Measurements from ENCODE around the gene CYP2J2. TPM values are rescaled to one million over a fixed set of nuclear protein-coding genes. Genes with fewer than 3 reads are reported as not detected.

Gene CYP2J2
- total and polyA plus RNA-seq, 2 donors (not counting 3 experiments of a cell fraction or from before 2014, with no cell fraction given) = 0.06 to 0.27 TPM

GRCh38 chr1:59908084-59908483 is 18.5 kb downstream of the CYP2J2 start:
- TF ChIP-seq CTCF (IDR thresholded peaks at IDR 0.05; ENCODE audit: extremely low read depth in 1 of 2, insufficient read depth in 1 of 2, low read depth in 1 of 2, low read length in 2 of 2) = no peak
- no peak for TF ChIP-seq MAX (IDR thresholded peaks at IDR 0.05; ENCODE audit: insufficient read depth, insufficient read length)
- no peak for TF ChIP-seq GATA2 (IDR thresholded peaks at IDR 0.05; ENCODE audit: insufficient read depth, insufficient read length, low read depth, low read length)
- TF ChIP-seq POLR2A (IDR thresholded peaks at IDR 0.05; ENCODE audit: low read depth, low read length) = no peak
- no peak for TF ChIP-seq JUN (IDR thresholded peaks at IDR 0.05; ENCODE audit: borderline replicate concordance, insufficient read depth, insufficient read length, low read depth)
- no peak for TF ChIP-seq POLR2AphosphoS5 (IDR thresholded peaks at IDR 0.05; ENCODE audit: insufficient read depth, low read depth, low read length)
- TF ChIP-seq FOS (IDR thresholded peaks at IDR 0.05; ENCODE audit: borderline replicate concordance, insufficient read depth, low read length) = no peak
- no peak for TF ChIP-seq MYC (IDR thresholded peaks at IDR 0.05; ENCODE audit: low read depth, low read length)
- no peak for TF ChIP-seq EZH2 (IDR thresholded peaks at IDR 0.05; ENCODE audit: borderline replicate concordance, low read depth, low read length, severe bottlenecking)
- Histone ChIP-seq H3K27me3 (ENCODE audit: control insufficient read depth in 2 of 2, insufficient read depth in 2 of 2, low read length in 2 of 2) (peaks cover 0 to 4% of the 10 kb centered on the region in 2 experiments), H4K20me1 (replicated peaks; ENCODE audit: control insufficient read depth, extremely low read depth, insufficient read depth, low read length) (no peaks in the 10 kb centered on the region), H3K9ac (replicated peaks; ENCODE audit: extremely low read depth, insufficient read depth, low read length) (no peak overlapping the region), H3K27ac (ENCODE audit: insufficient read depth, low read depth, low read length) (no peak overlapping the region), H3K9me3 (replicated peaks; ENCODE audit: control insufficient read depth, insufficient read depth, low read length) (no peaks in the 10 kb centered on the region), H3K36me3 (ENCODE audit: control insufficient read depth in 2 of 2, extremely low read depth in 1 of 2, insufficient read depth in 2 of 2, low read length in 2 of 2) (no peaks in the 10 kb centered on the region), H3K4me3 (replicated peaks in 1 of 3; ENCODE audit: insufficient read depth in 1 of 3, low read depth in 1 of 3, low read length in 3 of 3) (no peak overlapping the region), H3K9me1 (replicated peaks; ENCODE audit: control insufficient read depth, extremely low read depth, insufficient read depth, low read length) (no peaks in the 10 kb centered on the region), H2AFZ (ENCODE audit: low read depth, low read length) (no peak overlapping the region), H3K4me1 (ENCODE audit: control insufficient read depth, extremely low read depth, insufficient read depth, low read length) (no peaks in the 10 kb centered on the region), H3K79me2 (ENCODE audit: control insufficient read depth, insufficient read depth, low read length) (no peaks in the 10 kb centered on the region), H3K4me2 (ENCODE audit: insufficient read depth, low read length) (no peak overlapping the region)
- no TSS peak for BruUV-seq (replicated peaks)
- ChIA-PET CTCF (interaction anchor here (3.4 kb wide), 1 partner anchor 39 kb away, joined by 9 read pairs; no protein-coding TSS in a partner anchor), POLR2A (no interaction called here)
- no peak for FAIRE-seq
- intact Hi-C loops (cut with micrococcal nuclease) = no loop called here
- dilution Hi-C loops (cut with MboI; ENCODE audit: extremely low pct_ligation_motif_present, low sequenced_read_pairs) = no loop called here
- no peak for DNase-seq (ENCODE audit: low read depth, low spot score)

Data from endothelial cell of umbilical vein (primary cell).